Limb (tissue), 2 donors: ENCODE data around the gene COL18A1.
"Not testable (repeated sequence)": the region's sequence is repeated elsewhere in the genome, so short reads cannot be mapped to it uniquely, and the experiment has no call there.

Source experiments
- DNase-seq, 2 donors: peaks; one replicate each; pipeline ENCODE4 v3.0.0-alpha.2; 2016; ENCODE audit errors: extremely low spot score in 2 of 2

Gene COL18A1

DNA sequence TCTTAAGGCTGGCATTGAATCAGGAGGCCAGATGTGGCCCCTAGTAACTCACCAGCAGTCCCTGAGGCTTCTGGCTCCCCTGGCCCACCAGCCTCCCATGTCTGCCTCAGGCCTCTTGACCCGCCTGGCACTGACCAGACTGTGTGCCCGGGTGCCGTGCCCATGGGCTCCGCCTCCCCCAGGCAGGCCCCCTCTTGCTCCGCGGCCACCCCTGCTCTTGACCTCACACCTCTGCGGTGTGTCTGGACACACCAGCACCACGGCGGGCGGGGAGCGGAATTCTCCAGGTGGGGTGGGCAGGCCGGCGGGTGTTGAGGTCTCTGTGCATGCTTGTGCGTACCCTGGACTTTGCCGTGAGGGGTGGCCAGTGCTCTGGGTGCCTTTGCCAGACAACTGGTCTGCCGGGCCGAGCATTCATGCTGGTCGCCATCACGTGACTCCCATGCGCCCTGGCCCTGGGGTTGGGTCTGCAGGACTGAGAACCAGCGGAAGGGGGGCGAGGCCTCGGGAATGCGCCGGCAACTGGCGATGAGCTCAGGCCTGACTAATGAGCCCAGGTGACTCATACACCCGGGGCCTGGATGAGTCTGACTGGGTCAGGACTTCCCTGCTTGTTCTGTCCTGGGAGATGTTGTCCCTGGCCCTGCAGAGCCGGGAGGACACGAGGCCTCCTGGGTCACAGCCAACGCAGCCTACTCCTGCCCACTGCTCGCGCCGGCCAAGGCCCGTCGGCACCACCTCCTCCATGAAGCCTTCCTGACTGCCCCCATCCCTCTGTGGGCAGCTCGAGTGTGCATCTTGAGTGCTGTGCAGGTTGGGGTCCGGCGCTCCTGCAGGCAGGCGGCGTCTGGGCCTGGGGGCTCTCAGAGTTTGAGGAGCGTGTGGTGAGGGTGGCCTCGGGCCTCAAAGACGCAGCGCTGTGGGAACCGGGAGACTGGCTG lies 22.6 kb downstream of the COL18A1 start:
- no peak for DNase-seq

DNA sequence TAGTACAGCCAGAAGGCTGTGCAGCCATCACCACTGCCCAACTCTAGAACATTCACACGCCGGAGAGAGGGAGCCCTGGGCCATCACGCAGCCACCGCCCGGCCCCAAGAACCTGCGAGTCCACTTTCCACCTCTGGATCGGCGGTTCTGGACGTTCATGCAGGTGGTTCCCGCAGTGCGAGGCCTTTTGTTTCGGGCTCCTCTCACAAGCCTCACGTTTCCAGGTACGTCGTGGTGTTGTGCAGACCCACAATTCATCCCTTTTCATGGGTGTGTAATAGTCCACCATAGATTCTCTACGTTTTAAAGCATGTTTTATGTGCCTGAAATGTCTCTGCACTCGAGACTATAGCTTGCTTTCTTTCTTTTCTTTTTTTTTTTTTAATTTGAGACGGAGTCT lies 23.6 kb downstream of the COL18A1 start:
- DNase-seq = no peak

DNA sequence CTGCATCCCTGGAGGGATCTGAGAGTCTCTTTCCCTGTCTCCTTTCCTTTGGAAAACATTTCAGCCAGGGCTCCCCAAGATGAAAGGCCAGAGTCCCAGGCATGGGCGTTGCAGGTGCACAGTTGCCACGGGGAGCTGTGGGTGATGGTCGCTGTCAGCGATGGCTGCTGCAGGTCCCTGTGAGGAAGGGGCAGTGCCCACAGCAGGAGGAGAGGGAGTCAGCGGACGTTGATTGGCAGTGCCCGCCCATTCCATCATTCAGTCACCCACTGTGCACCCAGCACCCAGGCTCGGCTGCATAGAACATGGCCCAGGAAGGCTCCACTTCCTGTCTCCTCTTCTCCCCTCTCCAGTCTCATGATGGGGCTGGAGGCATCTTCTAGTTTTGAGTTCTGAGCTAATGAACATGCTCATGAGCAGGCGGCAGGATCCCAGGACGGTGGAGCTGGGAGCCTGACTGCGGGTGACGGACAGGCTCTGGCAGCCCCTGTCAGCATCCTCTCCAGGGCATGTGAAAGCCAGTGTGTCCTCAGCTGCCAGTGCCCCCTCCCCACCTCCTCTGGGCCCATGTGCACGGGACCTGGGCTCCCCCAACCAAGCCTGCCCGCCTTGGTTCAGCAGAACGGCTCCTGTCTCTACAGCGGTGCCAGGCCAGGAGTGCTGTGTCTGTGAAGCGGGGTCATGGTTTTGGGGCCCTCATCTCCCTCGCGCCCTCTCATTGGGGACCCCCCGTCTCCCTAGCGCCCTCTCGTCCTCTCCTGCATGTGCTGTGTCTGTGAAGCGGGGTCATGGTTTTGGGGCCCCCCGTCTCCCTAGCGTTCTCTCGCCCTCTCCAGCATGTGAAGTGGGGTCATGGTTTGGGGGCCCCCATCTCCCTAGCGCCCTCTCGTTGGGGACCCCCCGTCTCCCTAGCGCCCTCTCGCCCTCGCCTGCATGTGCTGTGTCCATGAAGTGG lies 24.5 kb downstream of the COL18A1 start:
- DNase-seq = no peak

DNA sequence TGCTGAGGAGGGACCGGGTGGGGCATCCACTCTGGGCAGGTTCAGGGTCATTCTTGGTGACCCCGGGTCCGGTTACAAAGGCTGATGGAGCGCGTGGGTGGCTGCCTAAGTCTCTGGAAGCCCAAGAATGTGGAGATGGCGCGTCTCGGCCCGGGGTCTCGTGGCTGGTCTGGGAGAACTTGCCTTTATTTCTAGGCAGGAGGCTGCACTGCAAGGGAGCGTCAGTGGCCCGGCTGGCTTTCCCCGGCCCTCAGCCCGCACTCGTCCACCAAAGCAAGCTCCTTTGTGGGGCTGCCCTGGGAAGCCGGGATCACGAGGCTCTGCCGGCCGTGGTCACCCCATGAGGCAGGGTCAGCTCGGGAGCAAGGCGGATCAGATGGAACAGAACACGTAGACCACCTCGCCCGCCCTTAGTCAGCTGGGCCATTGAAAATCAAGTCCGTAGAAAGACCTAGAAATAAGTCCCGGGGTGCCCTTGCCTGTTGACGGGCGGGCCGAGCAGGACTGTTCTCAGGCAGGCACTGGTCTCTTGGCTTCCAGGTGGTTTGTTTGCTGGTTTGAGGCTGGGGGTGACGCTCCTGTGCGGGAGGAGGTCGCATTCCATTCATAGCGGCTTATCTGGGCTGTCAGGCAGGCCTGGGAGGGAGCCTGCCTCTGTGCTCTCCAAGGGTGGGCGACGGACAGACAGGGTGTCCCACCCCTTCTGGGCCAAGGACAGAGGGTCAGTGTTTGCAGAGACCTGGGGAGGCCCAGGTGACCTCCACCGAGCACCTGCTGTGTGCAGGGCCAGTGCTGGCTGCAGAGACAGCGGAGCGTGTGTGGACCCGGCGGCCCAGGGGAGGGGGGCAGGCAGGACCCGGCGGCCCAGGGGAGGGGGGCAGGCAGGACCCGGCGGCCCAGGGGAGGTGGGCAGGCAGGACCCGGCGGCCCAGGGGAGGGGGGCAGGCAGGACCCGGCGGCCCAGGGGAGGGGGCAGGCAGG lies 25.8 kb downstream of the COL18A1 start:
- DNase-seq = no peak

DNA sequence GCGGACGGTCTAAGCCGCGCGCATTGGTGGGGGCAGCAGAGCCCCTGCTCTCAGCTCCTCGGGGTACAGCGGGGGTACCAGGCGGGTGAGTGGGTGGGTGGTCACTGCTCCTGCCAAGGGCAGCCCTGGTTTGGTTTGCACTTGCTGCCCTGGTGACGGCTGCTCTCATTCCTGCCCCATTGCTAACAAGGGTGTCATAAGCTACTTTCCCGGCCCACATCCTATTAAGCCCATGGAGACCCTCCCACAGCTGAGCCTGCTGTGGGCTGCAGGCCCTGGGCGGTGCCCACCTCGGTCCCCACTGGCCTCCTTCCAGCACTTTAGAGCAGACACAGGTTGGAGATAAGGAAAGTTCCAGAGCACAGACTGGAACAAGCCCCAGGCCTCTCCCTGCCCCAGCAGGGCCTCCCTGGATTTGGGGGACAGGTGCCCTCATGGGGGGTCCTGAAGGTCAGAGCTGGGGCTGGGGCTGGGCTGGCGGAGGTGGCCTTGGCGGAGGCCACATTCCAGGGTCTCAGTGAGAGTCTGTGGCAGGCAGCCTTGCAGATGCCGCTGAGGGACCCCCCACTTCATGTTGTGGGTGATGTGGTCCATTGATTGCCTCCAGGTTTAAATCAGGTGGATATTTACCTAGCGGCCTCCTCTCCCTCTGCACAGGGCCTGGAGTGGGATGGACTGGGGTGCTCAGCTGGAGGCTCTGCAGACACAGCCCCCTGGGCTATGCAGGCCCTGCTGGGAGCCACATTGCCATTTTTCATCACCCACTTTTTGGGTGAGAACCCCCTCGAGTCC lies 27.0 kb downstream of the COL18A1 start:
- DNase-seq = no peak

DNA sequence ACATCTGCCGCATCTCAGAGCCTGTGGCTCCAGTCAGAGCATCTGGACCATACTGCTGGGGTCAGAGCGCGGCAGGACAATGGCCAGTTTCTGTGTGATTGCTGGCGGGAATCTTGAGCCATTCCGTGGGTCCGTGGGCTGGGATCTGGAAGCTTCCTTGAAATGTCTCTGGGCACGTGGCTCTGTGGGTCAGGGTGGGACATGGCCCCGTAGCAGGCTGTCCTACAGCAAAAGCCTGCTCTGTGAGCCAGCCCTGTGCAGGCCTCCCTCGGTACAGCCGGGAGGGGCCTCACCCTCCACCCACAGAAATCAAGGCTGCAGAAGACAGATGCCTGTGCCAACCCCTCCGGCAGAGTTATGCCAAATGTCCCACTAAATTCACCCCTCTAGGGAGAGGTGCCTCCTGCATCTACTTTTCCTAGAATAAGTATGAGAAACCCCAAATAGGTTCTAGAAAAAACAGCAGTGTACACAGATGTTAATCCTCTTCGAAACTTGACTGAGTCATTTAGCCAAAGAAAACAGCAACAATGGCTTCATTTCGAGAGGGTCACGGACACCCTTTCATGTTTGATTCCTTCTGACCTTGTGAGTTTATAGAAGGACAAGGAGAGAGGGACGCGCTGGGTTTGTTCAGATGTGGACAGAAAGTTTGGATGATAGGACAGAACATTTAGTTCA lies 27.8 kb downstream of the COL18A1 start:
- DNase-seq = no peak

DNA sequence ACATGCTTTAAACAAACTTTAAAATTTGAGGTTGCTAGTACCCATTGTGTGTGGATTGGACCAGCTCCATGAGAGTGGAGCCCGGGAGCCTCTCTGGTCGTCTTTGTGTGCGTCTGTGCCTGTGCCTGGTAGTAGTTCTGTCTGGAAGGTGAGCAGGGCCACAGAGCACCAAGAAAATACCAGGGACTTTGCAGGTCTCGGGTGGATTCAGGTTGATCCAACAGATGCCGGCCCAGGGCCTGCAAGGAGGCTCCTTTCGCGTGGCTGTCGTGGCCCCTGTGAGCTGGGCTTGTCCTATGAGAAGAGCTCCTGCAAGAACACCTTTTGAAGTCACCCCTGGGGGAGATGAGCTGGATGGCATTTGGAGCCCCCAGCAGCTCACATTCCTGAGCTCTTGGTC lies 28.3 kb downstream of the COL18A1 start:
- no peak for DNase-seq

DNA sequence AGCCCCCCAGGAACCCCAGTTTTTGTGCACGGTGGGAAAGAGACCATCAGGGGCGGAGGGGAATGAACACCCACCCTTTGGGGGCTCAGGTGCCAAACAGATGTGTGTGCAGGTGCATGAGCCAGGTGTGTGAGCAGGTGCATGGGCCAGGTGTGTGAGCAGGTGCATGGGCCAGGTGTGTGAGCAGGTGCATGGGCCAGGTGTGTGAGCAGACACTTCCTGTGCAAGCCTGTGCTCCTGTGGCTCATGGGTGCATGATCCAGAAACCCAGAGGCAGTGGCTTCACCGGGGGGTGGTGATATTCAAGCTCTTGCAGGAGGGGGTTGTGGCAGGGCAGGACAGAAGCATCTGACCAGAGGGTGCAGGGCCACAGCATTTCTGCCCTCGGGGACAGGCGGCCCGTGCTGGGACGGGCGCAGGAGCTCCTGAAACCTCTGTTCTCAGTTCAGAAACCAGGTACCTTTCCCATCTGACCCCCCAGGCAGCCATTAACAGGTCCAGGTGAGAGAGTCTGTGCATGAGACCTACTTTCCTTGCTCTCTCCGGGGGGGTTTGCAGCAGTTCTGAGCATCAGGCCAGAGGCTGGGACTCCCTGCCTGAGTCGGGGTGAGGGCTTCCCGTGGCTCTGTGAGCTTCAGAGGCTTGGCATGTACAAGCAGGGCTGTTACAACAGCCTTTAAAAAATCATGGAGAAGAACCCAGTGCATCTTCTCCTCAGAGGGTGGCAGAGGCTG lies 29.1 kb downstream of the COL18A1 start:
- no peak for DNase-seq

DNA sequence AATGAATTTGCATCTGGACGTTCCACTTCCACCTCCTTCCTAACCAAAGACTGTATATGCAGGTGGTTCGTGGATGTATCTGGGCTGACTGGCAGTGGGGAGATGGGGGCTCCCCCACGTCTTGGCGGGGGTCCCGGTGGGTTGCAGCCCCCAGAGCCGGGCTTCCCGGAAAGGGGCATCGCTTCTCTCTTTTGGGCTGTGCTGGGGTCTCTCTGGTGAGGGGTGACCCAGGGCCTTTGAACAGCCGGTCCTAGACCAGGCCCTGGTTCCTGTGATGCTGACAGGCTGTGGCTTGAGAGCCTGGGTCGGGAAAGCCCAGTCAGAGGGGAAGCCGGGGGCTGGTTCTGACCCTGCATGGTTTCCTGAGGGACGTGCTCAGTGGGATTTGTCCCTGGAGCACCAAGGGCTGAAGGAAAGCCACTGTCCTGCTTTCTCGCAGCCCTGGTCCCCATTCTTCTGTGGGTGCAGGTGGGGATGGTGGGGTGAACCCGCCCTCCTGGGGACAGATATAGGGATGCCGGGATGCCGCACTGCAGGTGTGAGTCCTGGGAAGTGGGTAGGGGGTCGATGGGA lies 29.8 kb downstream of the COL18A1 start:
- no peak for DNase-seq

DNA sequence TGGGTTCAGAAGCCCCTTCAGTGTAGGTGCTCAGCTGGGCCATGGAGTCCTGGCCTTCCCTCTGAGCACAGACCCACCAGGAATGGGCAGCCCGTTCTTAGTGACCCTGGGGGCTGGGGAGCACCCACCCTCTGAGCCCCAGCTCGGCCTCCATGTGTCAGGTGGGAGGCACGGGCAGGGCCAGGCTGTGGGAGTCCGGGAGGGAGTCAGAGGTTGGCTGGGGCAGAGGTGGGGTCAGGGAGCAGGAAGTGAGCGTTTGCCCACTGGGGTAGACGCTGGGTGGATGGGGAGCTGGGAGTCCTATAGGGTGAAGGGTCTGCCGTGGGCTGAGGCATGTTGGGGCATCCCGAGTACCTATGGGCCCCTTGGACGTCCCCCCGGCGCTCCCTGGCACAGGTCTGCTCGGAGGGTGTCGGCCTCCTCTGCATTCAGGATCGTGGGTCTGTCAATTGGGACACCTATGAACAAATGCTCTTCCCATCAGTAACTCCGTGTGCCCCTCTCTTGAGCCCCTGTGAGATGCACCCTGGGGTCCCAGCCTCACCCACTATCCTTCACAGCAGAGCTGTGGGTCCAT lies 30.5 kb downstream of the COL18A1 start:
- DNase-seq = no peak

DNA sequence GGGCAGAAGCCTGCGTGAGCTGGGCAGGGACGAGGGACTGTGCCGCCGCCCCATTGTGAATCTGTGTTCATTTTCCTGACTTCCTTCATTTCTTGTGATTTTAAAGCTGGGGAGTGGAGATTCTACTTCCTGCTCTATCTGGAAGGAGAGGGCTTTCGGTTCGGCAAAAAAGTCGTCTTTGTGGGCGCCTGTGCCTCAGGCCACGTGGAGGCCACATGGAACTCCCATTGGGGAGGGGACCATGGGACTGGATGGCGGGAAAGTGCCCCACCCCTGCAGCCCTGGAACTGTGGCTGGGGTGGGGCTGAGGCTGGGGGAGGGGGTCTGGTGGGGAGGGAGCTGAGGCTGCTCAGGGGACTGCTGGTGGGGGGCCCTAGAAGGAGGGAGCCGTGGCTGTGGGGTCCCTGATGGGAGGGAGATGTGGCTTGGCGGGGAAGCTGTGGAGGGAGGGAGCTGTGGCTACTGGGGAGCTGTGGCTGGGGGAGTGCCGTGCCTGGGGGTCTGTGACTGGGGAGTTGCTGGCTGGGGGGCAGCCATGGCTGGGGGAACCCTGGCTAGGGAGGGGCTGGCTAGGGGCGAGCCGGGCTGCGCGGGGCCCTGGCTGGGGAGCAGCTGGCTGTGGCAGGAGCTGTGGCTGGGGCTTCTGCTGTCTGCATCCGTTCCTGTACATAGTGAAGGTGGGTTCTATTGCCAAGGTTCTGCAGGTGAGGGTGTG lies 31.5 kb downstream of the COL18A1 start:
- DNase-seq = no peak

DNA sequence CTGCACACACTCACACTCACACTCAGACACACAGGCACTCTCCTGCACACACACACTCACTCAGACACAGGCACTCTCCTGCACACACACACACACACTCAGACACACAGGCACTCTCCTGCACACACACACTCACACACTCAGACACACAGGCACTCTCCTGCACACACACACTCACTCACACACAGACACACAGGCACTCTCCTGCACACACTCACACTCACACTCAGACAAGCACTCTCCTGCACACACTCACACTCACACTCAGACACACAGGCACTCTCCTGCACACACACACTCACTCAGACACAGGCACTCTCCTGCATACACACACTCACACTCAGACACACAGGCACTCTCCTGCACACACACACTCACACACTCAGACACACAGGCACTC lies 32.9 kb downstream of the COL18A1 start:
- DNase-seq = not testable (repeated sequence)

DNA sequence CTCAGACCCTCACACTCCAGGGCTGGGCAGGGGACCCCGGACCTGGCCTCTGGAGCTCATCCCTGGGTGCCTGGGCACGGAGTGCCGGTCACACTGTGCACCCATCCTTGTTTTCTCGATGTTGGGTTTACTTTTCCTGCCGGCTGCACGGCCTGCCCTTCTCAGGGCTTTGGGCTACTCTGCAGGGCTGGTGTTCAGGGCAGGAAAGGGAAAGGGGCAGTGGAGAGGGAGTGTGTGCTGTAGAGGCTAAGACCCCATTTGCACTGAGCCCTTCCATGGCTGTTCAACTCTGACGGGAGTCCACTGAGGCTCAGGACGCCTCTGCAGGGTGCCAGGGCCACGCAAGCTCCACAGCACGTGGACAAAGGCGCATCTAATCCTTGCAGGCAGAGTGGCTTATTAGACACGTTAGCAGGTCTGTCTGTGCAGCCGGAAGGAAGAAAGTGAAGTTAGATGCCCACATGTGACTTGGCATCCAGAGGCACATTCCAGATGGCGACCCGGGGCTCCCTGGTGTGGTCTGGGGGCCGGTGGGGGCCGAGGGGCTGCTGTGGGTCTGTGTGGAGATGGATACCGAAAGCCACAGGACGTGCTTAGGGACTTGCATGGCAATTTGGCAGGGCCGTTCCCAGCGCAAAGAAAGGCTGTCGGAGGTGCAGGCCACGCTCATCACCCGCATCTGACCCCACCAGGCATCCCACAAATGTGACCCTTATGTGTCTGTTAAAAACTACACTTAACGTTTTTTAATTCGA lies 33.6 kb downstream of the COL18A1 start:
- DNase-seq = no peak

DNA sequence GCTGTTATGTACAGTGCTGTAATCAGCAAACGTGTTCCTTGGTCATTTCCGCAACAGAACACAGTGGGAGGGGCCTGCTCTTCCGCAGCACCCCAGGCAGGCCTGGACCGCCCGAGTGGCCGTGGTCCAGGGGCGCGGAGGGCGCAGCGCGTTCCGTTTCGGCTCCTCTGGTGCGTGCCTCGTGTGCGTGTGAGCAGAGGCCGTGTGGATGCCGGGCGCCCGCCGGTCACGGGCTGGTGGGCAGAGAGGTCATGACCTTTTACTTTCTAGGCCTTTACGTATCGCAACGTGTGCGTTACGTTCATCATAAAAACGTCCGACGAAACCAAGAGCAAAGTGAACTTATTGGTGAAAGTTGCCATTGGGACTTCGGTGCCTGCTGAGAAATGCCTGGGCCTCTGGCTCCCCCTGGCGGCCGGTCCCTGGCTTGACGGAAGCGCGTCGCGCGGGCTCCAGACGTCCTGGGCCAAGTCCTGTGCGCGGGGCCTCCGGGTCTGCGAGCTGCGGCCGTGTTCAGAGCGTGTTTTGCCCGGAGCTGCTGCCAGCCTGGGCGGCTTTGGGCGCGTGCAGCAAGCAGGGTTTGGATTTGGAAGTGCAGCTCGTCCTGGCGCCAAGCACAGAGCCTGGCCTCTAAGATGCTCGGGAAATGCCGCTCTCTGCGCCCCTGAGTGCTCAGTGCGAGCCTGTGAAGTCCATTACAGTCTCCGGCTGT lies 34.4 kb downstream of the COL18A1 start:
- peak; percentile 83 to 92 for DNase-seq

DNA sequence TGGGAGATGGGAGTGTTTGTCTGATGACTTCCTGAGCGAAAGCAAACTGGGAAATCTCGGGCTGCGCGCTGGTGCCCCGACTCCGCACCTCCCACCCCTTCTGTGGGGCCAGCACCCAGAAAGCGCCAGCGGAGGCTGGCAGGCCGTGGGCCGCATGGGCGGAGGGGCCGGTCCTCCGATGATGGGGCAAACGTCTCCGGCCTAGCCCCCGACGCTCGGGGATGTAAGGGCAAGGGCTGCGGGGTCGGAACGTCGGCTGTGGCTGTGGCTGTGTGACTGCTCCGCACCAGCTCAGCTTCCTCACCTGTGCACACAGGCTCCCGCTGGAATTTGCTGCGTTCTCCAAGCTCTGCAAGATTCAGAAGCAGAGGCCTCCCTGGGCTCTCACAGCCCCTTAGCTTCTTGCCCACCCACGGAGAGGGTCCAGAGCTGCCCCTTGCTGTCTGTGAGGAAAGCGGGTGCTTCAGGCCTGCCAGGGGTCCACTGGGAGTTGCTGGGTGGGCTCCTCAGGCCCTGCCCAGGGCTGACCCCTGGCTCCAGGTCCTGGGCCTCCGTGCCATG lies 35.0 kb downstream of the COL18A1 start:
- DNase-seq = no peak
